H1 (cell line): ENCODE data around the gene RNF152. TPM values are rescaled to one million over a fixed set of nuclear protein-coding genes. Genes with fewer than 3 reads are reported as not detected.

Experiments
- CTCF ChIA-PET: fragments of 300-600 bp; sonication (Branson Sonifier 250); formaldehyde crosslinking; loops from one replicate; lab custom pipeline; 2021; ENCODE audit not compliant: partially characterized antibody; lab: Charles Lee
- POLR2A ChIA-PET: fragments of 300-600 bp; sonication (Branson Sonifier 250); formaldehyde crosslinking; loops from one replicate; lab custom pipeline; 2021; ENCODE audit warnings: inconsistent platforms; ENCODE audit not compliant: partially characterized antibody; lab: Charles Lee
- DNase-seq, 2 experiments: peaks; one replicate each; pipeline versions ENCODE4 v3.0.0 to v3.0.0-alpha.2; 2010 to 2022; ENCODE audit warnings: low spot score in 2 of 2, low read depth in 1 of 2, mixed read lengths in 1 of 2
- FAIRE-seq: peaks from 2 replicates; lab custom pipeline; 2011; peaks lifted over from hg19 to GRCh38; lab: Jason Lieb, UNC
- H2AFZ ChIP-seq: 2 replicates; pipeline ENCODE4 v1.8.1; 2012; ENCODE audit warnings: low read length, inconsistent platforms
- H2AK5ac ChIP-seq: 2 replicates; pipeline ENCODE4 v1.6.1; 2013; ENCODE audit warnings: low read depth, low read length
- H2BK120ac ChIP-seq: replicated peaks from 2 replicates; pipeline ENCODE3; 2013; ENCODE audit warnings: low read depth, low read length, inconsistent platforms
- H2BK12ac ChIP-seq: 2 replicates; pipeline ENCODE4 v1.6.1; 2013; ENCODE audit warnings: low read depth, low read length
- H2BK15ac ChIP-seq: 2 replicates; pipeline ENCODE4 v1.6.1; 2013; ENCODE audit warnings: low read length
- H2BK20ac ChIP-seq: 2 replicates; pipeline ENCODE4 v1.6.1; 2013; ENCODE audit warnings: low read length
- H2BK5ac ChIP-seq: 2 replicates; pipeline ENCODE4 v1.6.1; 2013; ENCODE audit warnings: low read depth, low read length
- H3K14ac ChIP-seq: 2 replicates; pipeline ENCODE4 v1.6.1; 2013; ENCODE audit warnings: inconsistent platforms; ENCODE audit not compliant: insufficient read length
- H3K18ac ChIP-seq: 2 replicates; pipeline ENCODE4 v1.6.1; 2013; ENCODE audit warnings: low read length; ENCODE audit errors: extremely low read depth
- H3K23ac ChIP-seq: 2 replicates; pipeline ENCODE4 v1.6.1; 2013; ENCODE audit warnings: inconsistent platforms; ENCODE audit not compliant: insufficient read length
- H3K23me2 ChIP-seq: 2 replicates; pipeline ENCODE4 v1.6.1; 2013; ENCODE audit warnings: low read depth, low read length
- H3K27ac ChIP-seq: 2 replicates; pipeline ENCODE4 v1.6.1; 2011; ENCODE audit warnings: low read depth, low read length, inconsistent platforms
- H3K27me3 ChIP-seq, 4 experiments: replicated peaks in 1 of 4; 1 replicate in 1 of 4; 2 replicates in 3 of 4; pipeline versions ENCODE4 v1.6.1 to v1.8.1; 2011 to 2013; ENCODE audit warnings: low read length in 3 of 4, mild to moderate bottlenecking in 3 of 4, inconsistent platforms in 2 of 4, mixed read lengths in 2 of 4, moderate library complexity in 1 of 4; ENCODE audit not compliant: control insufficient read depth in 3 of 4, insufficient read depth in 3 of 4; ENCODE audit errors: extremely low read depth in 1 of 4
- H3K36me3 ChIP-seq, 4 experiments: 2 replicates each; pipeline versions ENCODE4 v1.6.1 to v1.8.1; 2011 to 2013; ENCODE audit warnings: mild to moderate bottlenecking in 4 of 4, low read length in 3 of 4, moderate library complexity in 2 of 4, control low read depth in 1 of 4, inconsistent platforms in 1 of 4; ENCODE audit not compliant: insufficient read depth in 4 of 4, control insufficient read depth in 2 of 4
- H3K4ac ChIP-seq: replicated peaks from 2 replicates; pipeline ENCODE3; 2013; ENCODE audit warnings: low read length, low read depth, mixed read lengths, inconsistent platforms; ENCODE audit not compliant: insufficient read length
- H3K4me1 ChIP-seq, 4 experiments: replicated peaks in 1 of 4; 1 replicate in 1 of 4; 2 replicates in 3 of 4; pipeline versions ENCODE4 v1.6.1 to v1.8.1; 2011 to 2013; ENCODE audit warnings: low read length in 3 of 4, inconsistent platforms in 2 of 4, mixed read lengths in 1 of 4; ENCODE audit not compliant: insufficient read depth in 4 of 4, control insufficient read depth in 3 of 4
- H3K4me2 ChIP-seq, 2 experiments: 2 replicates each; pipeline versions ENCODE4 v1.6.1 to v1.8.1; 2011 to 2013; ENCODE audit warnings: low read depth in 2 of 2, low read length in 2 of 2, control low read depth in 1 of 2, inconsistent platforms in 1 of 2, mild to moderate bottlenecking in 1 of 2; ENCODE audit not compliant: insufficient read depth in 1 of 2
- H3K4me3 ChIP-seq, 4 experiments: fragments of 200-600, 300-600 bp in 1 of 4; sonication (generic), shearing (Covaris generic), sonication (Bioruptor Twin) in 1 of 4; 2 replicates each; pipeline versions ENCODE4 v1.5.1 to v1.8.1; 2011 to 2016; ENCODE audit warnings: low read length in 4 of 4, low read depth in 3 of 4, control low read depth in 2 of 4, inconsistent platforms in 2 of 4, mild to moderate bottlenecking in 2 of 4, mixed read lengths in 1 of 4, moderate library complexity in 1 of 4; ENCODE audit not compliant: insufficient read depth in 2 of 4; ENCODE audit errors: extremely low read depth in 1 of 4
- H3K56ac ChIP-seq: replicated peaks from 2 replicates; pipeline ENCODE3; 2013; ENCODE audit warnings: low read depth, mild to moderate bottlenecking, mixed read lengths, low read length, inconsistent platforms; ENCODE audit not compliant: insufficient read length
- H3K79me1 ChIP-seq: 2 replicates; pipeline ENCODE4 v1.6.1; 2013; ENCODE audit warnings: low read depth, low read length, control low read depth
- H3K79me2 ChIP-seq, 2 experiments: 2 replicates each; pipeline versions ENCODE4 v1.6.1 to v1.8.1; 2012 to 2013; ENCODE audit warnings: low read length in 2 of 2, mild to moderate bottlenecking in 2 of 2, inconsistent platforms in 1 of 2; ENCODE audit not compliant: insufficient read depth in 2 of 2, control insufficient read depth in 1 of 2
- H3K9ac ChIP-seq, 4 experiments: replicated peaks in 1 of 4; 1 replicate in 1 of 4; 2 replicates in 3 of 4; pipeline versions ENCODE4 v1.6.1 to v1.8.1; 2011 to 2013; ENCODE audit warnings: low read depth in 3 of 4, low read length in 3 of 4, control low read depth in 2 of 4, mild to moderate bottlenecking in 2 of 4, moderate library complexity in 2 of 4, inconsistent platforms in 1 of 4; ENCODE audit errors: extremely low read depth in 1 of 4
- H3K9me3 ChIP-seq, 2 experiments: 2 replicates each; pipeline versions ENCODE4 v1.6.1 to v1.8.1; 2012 to 2013; ENCODE audit warnings: mild to moderate bottlenecking in 2 of 2, moderate library complexity in 2 of 2, control low read depth in 1 of 2, inconsistent platforms in 1 of 2, low read depth in 1 of 2, low read length in 1 of 2, mixed read lengths in 1 of 2; ENCODE audit not compliant: insufficient read depth in 2 of 2
- H4K20me1 ChIP-seq, 2 experiments: replicated peaks in 1 of 2; 2 replicates each; pipeline versions ENCODE3 to v1.8.1; 2011 to 2013; ENCODE audit warnings: inconsistent platforms in 2 of 2, low read length in 2 of 2, mild to moderate bottlenecking in 1 of 2; ENCODE audit not compliant: insufficient read depth in 2 of 2, control insufficient read depth in 1 of 2
- H4K5ac ChIP-seq: 2 replicates; pipeline ENCODE4 v1.6.1; 2013; ENCODE audit warnings: low read length, low read depth, mixed read lengths, inconsistent platforms; ENCODE audit not compliant: insufficient read length
- H4K8ac ChIP-seq: 2 replicates; pipeline ENCODE4 v1.8.0; 2013; ENCODE audit warnings: mild to moderate bottlenecking, moderate library complexity, low read length, inconsistent platforms; ENCODE audit not compliant: insufficient read depth; ENCODE audit errors: extremely low read depth
- H4K91ac ChIP-seq: replicated peaks from 2 replicates; pipeline ENCODE3; 2013; ENCODE audit warnings: low read length, mixed read lengths, inconsistent platforms; ENCODE audit not compliant: insufficient read length
- BACH1 ChIP-seq: IDR thresholded peaks from 2 replicates; pipeline ENCODE4 v1.6.1; 2012; ENCODE audit warnings: low read length, improper control_type of control experiment
- BRCA1 ChIP-seq: IDR thresholded peaks from 2 replicates; pipeline ENCODE4 v1.6.1; 2012; ENCODE audit warnings: low read depth, low read length, improper control_type of control experiment
- CBX8 ChIP-seq: fragments of 300-800, 300-1000 bp; sonication (generic); IDR thresholded peaks from 2 replicates; pipeline ENCODE4 v1.7.1; 2016; ENCODE audit warnings: low read depth, low read length, borderline replicate concordance
- CEBPB ChIP-seq: IDR thresholded peaks from 2 replicates; pipeline ENCODE4 v1.6.1; 2012; ENCODE audit warnings: low read depth, low read length
- EGR1 ChIP-seq: IDR thresholded peaks from 2 replicates; pipeline ENCODE4 v1.6.1; 2011; ENCODE audit warnings: low read depth, low read length, borderline replicate concordance
- GABPA ChIP-seq: IDR thresholded peaks from 2 replicates; pipeline ENCODE4 v1.6.1; 2011; ENCODE audit warnings: mild to moderate bottlenecking, low read length, moderate library complexity, borderline replicate concordance; ENCODE audit not compliant: insufficient read depth
- RAD21 ChIP-seq, 2 experiments: IDR thresholded peaks in 1 of 2; conservative IDR thresholded peaks in 1 of 2; 2 replicates each; pipeline ENCODE4 v1.6.1; 2011; ENCODE audit warnings: low read depth in 2 of 2, low read length in 2 of 2, improper control_type of control experiment in 1 of 2, inconsistent platforms in 1 of 2, mild to moderate bottlenecking in 1 of 2, moderate library complexity in 1 of 2
- RBBP5 ChIP-seq: IDR thresholded peaks from 2 replicates; pipeline ENCODE4 v1.7.1; 2012; ENCODE audit warnings: low read depth, mild to moderate bottlenecking, inconsistent platforms, low read length, moderate library complexity, borderline replicate concordance
- RFX5 ChIP-seq: IDR thresholded peaks from 2 replicates; pipeline ENCODE4 v1.6.1; 2011; ENCODE audit warnings: low read depth, low read length, improper control_type of control experiment, borderline replicate concordance
- SIN3A ChIP-seq, 2 experiments: IDR thresholded peaks in 1 of 2; conservative IDR thresholded peaks in 1 of 2; 2 replicates each; pipeline ENCODE4 v1.6.1; 2011 to 2012; ENCODE audit warnings: low read length in 2 of 2, improper control_type of control experiment in 1 of 2, low read depth in 1 of 2, mild to moderate bottlenecking in 1 of 2
- SP2 ChIP-seq: IDR thresholded peaks from 2 replicates; pipeline ENCODE4 v1.6.1; 2012; ENCODE audit warnings: mild to moderate bottlenecking, low read length, inconsistent platforms
- SP4 ChIP-seq: IDR thresholded peaks from 2 replicates; pipeline ENCODE4 v1.6.1; 2012; ENCODE audit warnings: low read length, inconsistent platforms
- YY1 ChIP-seq: IDR thresholded peaks from 2 replicates; pipeline ENCODE4 v1.6.1; 2011; ENCODE audit warnings: low read depth, mild to moderate bottlenecking, low read length
- WGBS, 2 experiments: shearing (Covaris generic) in 1 of 2; methylation state at CpG; one replicate each; pipeline versions ENCODE4 v1.1.6 to v1.1.7; 2013 to 2015; ENCODE audit warnings: low lambda C conversion rate in 2 of 2, mixed read lengths in 2 of 2, inconsistent platforms in 1 of 2, low coverage in 1 of 2, missing lambda C conversion rate in 1 of 2; ENCODE audit not compliant: insufficient replicate concordance in 2 of 2, insufficient coverage in 1 of 2, insufficient read length in 1 of 2; ENCODE audit errors: extremely low coverage in 1 of 2, missing lambda C conversion rate in 1 of 2; 5-methylcytosine and 5-hydroxymethylcytosine counted together
- polyA plus RNA-seq, 7 experiments: library from polyadenylated mRNA; depleted of rRNA in 3 of 7; stranded (reverse) in 5 of 7; unstranded in 2 of 7; fragments of >200 nt in 5 of 7; fragments of 200-250 nt in 2 of 7; gene quantifications; 1 replicate in 5 of 7; 2 replicates in 1 of 7; 4 replicates in 1 of 7; pipeline versions ENCODE4 v1.2.1 to v1.2.3, GENCODE V29; 2011 to 2013; ENCODE audit warnings: missing spikeins in 2 of 7, mixed read lengths in 2 of 7
- total RNA-seq: library from RNA; stranded (reverse); fragmentation: NEBNext Ultra II Directional; extraction: Animal tissue kit (Norgen Biotek cat#: 25700); gene quantifications from 2 replicates; pipeline ENCODE4 v1.2.1, GENCODE V29; 2021
- TF ChIP-seq, protein P1 (sequence below): IDR thresholded peaks from 2 replicates; pipeline ENCODE4 v1.6.1; 2011; ENCODE audit warnings: low read length, improper control_type of control experiment

Gene RNF152
- total and polyA plus RNA-seq, 2 of the 8 experiments (the other 6 are each of a cell fraction or from before 2014, with no cell fraction given): 1.1 to 2.7 TPM

GRCh38 chr18:61821748-61822147 is 71.1 kb downstream of the RNF152 start:
- no peak overlapping the region for H2BK20ac ChIP-seq
- no peak overlapping the region for H3K4me2 ChIP-seq
- H4K91ac ChIP-seq: no peak overlapping the region
- no peak overlapping the region for H2AK5ac ChIP-seq
- H3K27ac ChIP-seq: no peak overlapping the region
- H3K4me3 ChIP-seq: no peak overlapping the region
- H3K18ac ChIP-seq: no peak overlapping the region
- no peak overlapping the region for H2BK120ac ChIP-seq
- no peak for FAIRE-seq
- no peak overlapping the region for H3K23ac ChIP-seq
- H3K27me3 ChIP-seq: no peaks in the 10 kb centered on the region
- no peak overlapping the region for H4K5ac ChIP-seq
- H2BK5ac ChIP-seq: no peak overlapping the region
- H3K4me1 ChIP-seq: no peaks in the 10 kb centered on the region; a peak in 1 of 7 replicates
- no peak overlapping the region for H2AFZ ChIP-seq
- no peak overlapping the region for H3K56ac ChIP-seq
- no peaks in the 10 kb centered on the region for H3K79me2 ChIP-seq
- no peak overlapping the region for H2BK12ac ChIP-seq
- WGBS, 2 experiments: 96% methylated on average over 4 of the region's 4 CpGs; no CpG with 5 or more reads in 1 of the 2 experiments
- DNase-seq: no peak
- H3K9me3 ChIP-seq: no peaks in the 10 kb centered on the region; a peak in 1 of 4 replicates
- H4K20me1 ChIP-seq: no peaks in the 10 kb centered on the region
- CTCF ChIA-PET: interaction anchor here (1.3 to 1.5 kb wide), 2 partner anchors 9 to 26 kb away, joined by 3 to 5 read pairs; no protein-coding TSS in a partner anchor
- H2BK15ac ChIP-seq: no peak overlapping the region
- H3K4ac ChIP-seq: no peak overlapping the region
- H3K23me2 ChIP-seq: no peaks in the 10 kb centered on the region; the same call in 1 of the 2 replicates
- H3K36me3 ChIP-seq: no peaks in the 10 kb centered on the region
- H3K79me1 ChIP-seq: no peaks in the 10 kb centered on the region
- POLR2A ChIA-PET: no interaction called here
- no peak overlapping the region for H3K14ac ChIP-seq
- no peak overlapping the region for H3K9ac ChIP-seq
- no peak overlapping the region for H4K8ac ChIP-seq
- TF ChIP-seq RAD21 (IDR thresholded peaks at IDR 0.05 in 1 of 2, conservative IDR thresholded peaks at IDR 0.05 in 1 of 2; ENCODE audit: low read depth in 2 of 2, low read length in 2 of 2) (no peak), RFX5 (no peak), BACH1 (no peak), BRCA1 (no peak), SP4 (no peak), SIN3A (conservative IDR thresholded peaks at IDR 0.05 in 1 of 2, IDR thresholded peaks at IDR 0.05 in 1 of 2; ENCODE audit: low read depth in 1 of 2, low read length in 2 of 2) (no peak), YY1 (no peak), CEBPB (no peak), GABPA (no peak), RBBP5 (no peak), CBX8 (no peak), SP2 (no peak), EGR1 (no peak)
- TF ChIP-seq, protein P1, sequence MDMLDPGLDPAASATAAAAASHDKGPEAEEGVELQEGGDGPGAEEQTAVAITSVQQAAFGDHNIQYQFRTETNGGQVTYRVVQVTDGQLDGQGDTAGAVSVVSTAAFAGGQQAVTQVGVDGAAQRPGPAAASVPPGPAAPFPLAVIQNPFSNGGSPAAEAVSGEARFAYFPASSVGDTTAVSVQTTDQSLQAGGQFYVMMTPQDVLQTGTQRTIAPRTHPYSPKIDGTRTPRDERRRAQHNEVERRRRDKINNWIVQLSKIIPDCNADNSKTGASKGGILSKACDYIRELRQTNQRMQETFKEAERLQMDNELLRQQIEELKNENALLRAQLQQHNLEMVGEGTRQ: no peak
